Astrocyte (in vitro differentiated cells and primary cell): Measurements from ENCODE around the gene TRMT112.

Source experiments
- EZH2 ChIP-seq: IDR thresholded peaks from 2 replicates; pipeline ENCODE4 v1.6.1; 2012; ENCODE audit warnings: mild to moderate bottlenecking, low read length, inconsistent platforms; ENCODE audit not compliant: insufficient read depth
- TF ChIP-seq, protein P1 (sequence below): IDR thresholded peaks from 2 replicates; pipeline ENCODE4 v1.5.1; 2011; ENCODE audit warnings: low read depth, mild to moderate bottlenecking, inconsistent platforms, low read length, moderate library complexity; ENCODE audit not compliant: insufficient read depth

DNA sequence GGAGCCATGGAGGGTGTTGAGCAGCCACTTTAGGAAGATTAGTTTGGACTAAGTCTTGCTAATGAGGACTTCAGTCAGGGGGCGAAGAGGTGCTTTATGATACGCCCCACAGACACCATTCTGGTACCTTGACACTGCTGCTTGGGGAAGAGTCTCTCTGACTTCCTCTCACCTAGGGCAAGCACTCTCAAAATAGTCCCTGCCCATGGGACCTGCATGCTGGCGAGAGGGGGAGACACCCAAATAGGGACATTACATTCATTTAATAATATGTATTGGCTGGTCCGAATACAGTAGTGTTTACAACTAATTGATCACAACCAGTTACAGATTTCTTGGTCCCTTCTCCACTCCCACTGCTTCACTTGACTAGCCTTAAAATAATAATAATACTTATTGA lies 21.6 kb downstream of the TRMT112 start:
- TF ChIP-seq, protein P1, sequence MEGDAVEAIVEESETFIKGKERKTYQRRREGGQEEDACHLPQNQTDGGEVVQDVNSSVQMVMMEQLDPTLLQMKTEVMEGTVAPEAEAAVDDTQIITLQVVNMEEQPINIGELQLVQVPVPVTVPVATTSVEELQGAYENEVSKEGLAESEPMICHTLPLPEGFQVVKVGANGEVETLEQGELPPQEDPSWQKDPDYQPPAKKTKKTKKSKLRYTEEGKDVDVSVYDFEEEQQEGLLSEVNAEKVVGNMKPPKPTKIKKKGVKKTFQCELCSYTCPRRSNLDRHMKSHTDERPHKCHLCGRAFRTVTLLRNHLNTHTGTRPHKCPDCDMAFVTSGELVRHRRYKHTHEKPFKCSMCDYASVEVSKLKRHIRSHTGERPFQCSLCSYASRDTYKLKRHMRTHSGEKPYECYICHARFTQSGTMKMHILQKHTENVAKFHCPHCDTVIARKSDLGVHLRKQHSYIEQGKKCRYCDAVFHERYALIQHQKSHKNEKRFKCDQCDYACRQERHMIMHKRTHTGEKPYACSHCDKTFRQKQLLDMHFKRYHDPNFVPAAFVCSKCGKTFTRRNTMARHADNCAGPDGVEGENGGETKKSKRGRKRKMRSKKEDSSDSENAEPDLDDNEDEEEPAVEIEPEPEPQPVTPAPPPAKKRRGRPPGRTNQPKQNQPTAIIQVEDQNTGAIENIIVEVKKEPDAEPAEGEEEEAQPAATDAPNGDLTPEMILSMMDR: no peak
- TF ChIP-seq EZH2: no peak
